Smooth muscle cell (in vitro differentiated cells): Measurements from ENCODE around the gene NEMP1. TPM values are rescaled to one million over a fixed set of nuclear protein-coding genes. Genes with fewer than 3 reads are reported as not detected.
"Not testable (repeated sequence)": the region's sequence is repeated elsewhere in the genome, so short reads cannot be mapped to it uniquely, and the experiment has no call there.

ENCODE experiments used
- DNase-seq: peaks from one replicate; lab custom pipeline; 2025; ENCODE audit not compliant: unreplicated experiment; lab: John Stamatoyannopoulos, UW
- H2AFZ ChIP-seq: fragments of 200-600 bp; sonication (generic); 2 replicates; pipeline ENCODE4 v1.6.0; 2016; ENCODE audit warnings: antibody characterized with exemption, low read depth, mild to moderate bottlenecking
- H3F3A ChIP-seq: fragments of 200-600 bp; sonication (generic); 2 replicates; pipeline ENCODE4 v1.6.0; 2017; ENCODE audit warnings: antibody characterized with exemption, low read depth
- H3K27ac ChIP-seq: fragments of 200-600 bp; sonication (generic); 2 replicates; pipeline ENCODE4 v1.5.1; 2016; ENCODE audit warnings: low read depth, mild to moderate bottlenecking
- H3K27me3 ChIP-seq: fragments of 200-600 bp; sonication (generic); 2 replicates; pipeline ENCODE4 v1.6.1; 2016; ENCODE audit warnings: low read depth, mild to moderate bottlenecking
- H3K36me3 ChIP-seq: fragments of 200-600 bp; sonication (generic); 2 replicates; pipeline ENCODE4 v1.5.1; 2016; ENCODE audit warnings: low read depth
- H3K4me1 ChIP-seq: fragments of 200-600 bp; sonication (generic); 2 replicates; pipeline ENCODE4 v1.5.1; 2016; ENCODE audit warnings: low read depth
- H3K4me2 ChIP-seq: fragments of 200-600 bp; sonication (generic); 2 replicates; pipeline ENCODE4 v1.6.0; 2016; ENCODE audit warnings: mild to moderate bottlenecking
- H3K4me3 ChIP-seq: fragments of 200-600 bp; sonication (generic); 2 replicates; pipeline ENCODE4 v1.5.1; 2016; ENCODE audit warnings: mild to moderate bottlenecking
- H3K79me2 ChIP-seq: fragments of 200-600 bp; sonication (generic); 2 replicates; pipeline ENCODE4 v1.6.0; 2016; ENCODE audit warnings: low read depth, mild to moderate bottlenecking
- H3K9ac ChIP-seq: fragments of 200-600 bp; sonication (generic); 2 replicates; pipeline ENCODE4 v1.6.0; 2016; ENCODE audit warnings: low read depth
- H3K9me3 ChIP-seq: fragments of 200-600 bp; sonication (generic); replicated peaks from 2 replicates; pipeline ENCODE4 v1.5.1; 2016; ENCODE audit warnings: low read depth
- H4K20me1 ChIP-seq: fragments of 200-600 bp; sonication (generic); 2 replicates; pipeline ENCODE4 v1.6.0; 2016; ENCODE audit warnings: low read depth
- WGBS: methylation state at CpG from one replicate; pipeline ENCODE4 v1.1.7; 2016; ENCODE audit warnings: low lambda C conversion rate; 5-methylcytosine and 5-hydroxymethylcytosine counted together
- polyA plus RNA-seq: library from polyadenylated mRNA; unstranded; fragments of >200 nt; fragmentation: Nextera tagmentation; extraction: Ambion mirVana; gene quantifications from 2 replicates; pipeline ENCODE4 v1.2.1, GENCODE V29; 2016
- total RNA-seq: library from RNA; depleted of rRNA; stranded (reverse); fragments of >200 nt; gene quantifications from 2 replicates; pipeline ENCODE4 v1.2.3, GENCODE V29; 2014
- TF ChIP-seq, protein P1 (sequence below): fragments of 200-600 bp; sonication (generic); IDR thresholded peaks from 2 replicates; pipeline ENCODE4 v1.5.1; 2017; ENCODE audit warnings: borderline replicate concordance, mild to moderate bottlenecking, antibody characterized with exemption; ENCODE audit not compliant: insufficient read depth, poor library complexity, severe bottlenecking

NEMP1 gene
- total and polyA plus RNA-seq, 2 experiments from 2014 or later: 3.2 to 8.9 TPM

- Histone ChIP-seq H3K4me1 (peaks cover 20% of the 10 kb centered on the region), H4K20me1 (peaks cover 23% of the 10 kb centered on the region), H3K9me3 (no peaks in the 10 kb centered on the region), H2AFZ (no peak overlapping the region), H3K27ac (peak overlapping the region; percentile 92), H3K4me3 (peak overlapping the region; percentile 97), H3K4me2 (peak overlapping the region; percentile 100), H3K27me3 (no peaks in the 10 kb centered on the region), H3K36me3 (no peaks in the 10 kb centered on the region), H3K9ac (no peak overlapping the region), H3K79me2 (peaks cover 33% of the 10 kb centered on the region), H3F3A (peaks cover 7% of the 10 kb centered on the region)
- no peak for DNase-seq
- WGBS: 62% methylated on average over 7 of the region's 7 CpGs
- TF ChIP-seq, protein P1, sequence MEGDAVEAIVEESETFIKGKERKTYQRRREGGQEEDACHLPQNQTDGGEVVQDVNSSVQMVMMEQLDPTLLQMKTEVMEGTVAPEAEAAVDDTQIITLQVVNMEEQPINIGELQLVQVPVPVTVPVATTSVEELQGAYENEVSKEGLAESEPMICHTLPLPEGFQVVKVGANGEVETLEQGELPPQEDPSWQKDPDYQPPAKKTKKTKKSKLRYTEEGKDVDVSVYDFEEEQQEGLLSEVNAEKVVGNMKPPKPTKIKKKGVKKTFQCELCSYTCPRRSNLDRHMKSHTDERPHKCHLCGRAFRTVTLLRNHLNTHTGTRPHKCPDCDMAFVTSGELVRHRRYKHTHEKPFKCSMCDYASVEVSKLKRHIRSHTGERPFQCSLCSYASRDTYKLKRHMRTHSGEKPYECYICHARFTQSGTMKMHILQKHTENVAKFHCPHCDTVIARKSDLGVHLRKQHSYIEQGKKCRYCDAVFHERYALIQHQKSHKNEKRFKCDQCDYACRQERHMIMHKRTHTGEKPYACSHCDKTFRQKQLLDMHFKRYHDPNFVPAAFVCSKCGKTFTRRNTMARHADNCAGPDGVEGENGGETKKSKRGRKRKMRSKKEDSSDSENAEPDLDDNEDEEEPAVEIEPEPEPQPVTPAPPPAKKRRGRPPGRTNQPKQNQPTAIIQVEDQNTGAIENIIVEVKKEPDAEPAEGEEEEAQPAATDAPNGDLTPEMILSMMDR: no peak
These were observed 48.0 kb upstream of the NEMP1 start for GRCh38 chr12:57126561-57126960.

GRCh38 chr12:57126061-57126460, 47.5 kb upstream of the NEMP1 start:
- peaks cover 7% of the 10 kb centered on the region for H3F3A ChIP-seq
- H3K9me3 ChIP-seq: no peaks in the 10 kb centered on the region
- H3K79me2 ChIP-seq: peaks cover 28% of the 10 kb centered on the region
- H3K9ac ChIP-seq: no peak overlapping the region
- 94% methylated on average over 11 of the region's 11 CpGs for WGBS
- H3K4me3 ChIP-seq: no peak overlapping the region
- no peak for DNase-seq
- peaks cover 18% of the 10 kb centered on the region for H4K20me1 ChIP-seq
- peaks cover 16% of the 10 kb centered on the region for H3K4me1 ChIP-seq
- H3K36me3 ChIP-seq: no peaks in the 10 kb centered on the region
- no peak overlapping the region for H3K27ac ChIP-seq
- TF ChIP-seq, protein P1: no peak
- H3K4me2 ChIP-seq: no peak overlapping the region
- H2AFZ ChIP-seq: no peak overlapping the region
- H3K27me3 ChIP-seq: no peaks in the 10 kb centered on the region

DNA sequence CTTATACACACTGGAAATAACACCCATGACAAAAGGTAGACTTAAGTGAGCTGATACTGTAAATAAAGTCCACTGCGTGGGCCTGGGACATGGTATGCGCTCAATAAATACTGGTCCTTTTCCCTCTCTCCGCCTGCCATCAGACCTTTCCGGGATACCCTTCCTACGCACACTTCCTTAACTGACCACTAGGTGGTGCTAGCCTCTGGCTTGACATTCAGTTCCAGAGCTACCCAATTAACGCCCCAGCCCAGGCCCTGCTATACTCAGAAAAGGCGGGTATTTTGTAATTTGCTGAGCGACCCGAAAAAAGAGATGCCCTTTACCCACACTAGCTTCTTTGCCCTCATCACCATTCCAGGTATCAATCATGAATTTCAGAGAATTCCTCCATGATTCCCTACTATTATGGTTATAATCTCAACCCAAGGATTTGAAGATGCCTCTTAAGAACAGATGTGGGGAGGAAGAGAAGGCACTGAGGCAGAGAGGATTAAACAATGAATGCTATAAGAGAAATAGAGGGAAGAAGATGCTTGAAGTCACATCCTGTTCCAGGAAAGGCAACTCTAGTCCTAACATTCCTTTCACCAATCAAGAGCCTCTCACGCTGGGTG, 45.8 kb upstream of the NEMP1 start:
- Histone ChIP-seq H3K27ac (no peak overlapping the region), H3K27me3 (no peaks in the 10 kb centered on the region), H3F3A (no peaks in the 10 kb centered on the region), H3K9ac (no peak overlapping the region), H2AFZ (no peak overlapping the region), H3K36me3 (no peaks in the 10 kb centered on the region), H4K20me1 (peaks cover 1% of the 10 kb centered on the region), H3K4me3 (no peak overlapping the region), H3K4me1 (no peaks in the 10 kb centered on the region), H3K79me2 (peaks cover 11% of the 10 kb centered on the region), H3K9me3 (no peaks in the 10 kb centered on the region), H3K4me2 (no peak overlapping the region)
- DNase-seq: peak; percentile 25
- 23% methylated on average over 10 of the region's 10 CpGs for WGBS
- TF ChIP-seq, protein P1: peak; percentile 91

GRCh38 chr12:57123813-57124212, 45.2 kb upstream of the NEMP1 start:
- no peak overlapping the region for H3K27ac ChIP-seq
- H3K79me2 ChIP-seq: peaks cover 5% of the 10 kb centered on the region
- H4K20me1 ChIP-seq: no peaks in the 10 kb centered on the region
- H3K36me3 ChIP-seq: no peaks in the 10 kb centered on the region
- no peak overlapping the region for H2AFZ ChIP-seq
- no peak overlapping the region for H3K4me2 ChIP-seq
- TF ChIP-seq, protein P1: no peak
- no peak overlapping the region for H3K4me3 ChIP-seq
- no peak overlapping the region for H3K9ac ChIP-seq
- H3F3A ChIP-seq: no peaks in the 10 kb centered on the region
- H3K9me3 ChIP-seq: no peaks in the 10 kb centered on the region
- no peaks in the 10 kb centered on the region for H3K4me1 ChIP-seq
- H3K27me3 ChIP-seq: no peaks in the 10 kb centered on the region
- DNase-seq: no peak
- 51% methylated on average over 2 of the region's 2 CpGs for WGBS

DNA sequence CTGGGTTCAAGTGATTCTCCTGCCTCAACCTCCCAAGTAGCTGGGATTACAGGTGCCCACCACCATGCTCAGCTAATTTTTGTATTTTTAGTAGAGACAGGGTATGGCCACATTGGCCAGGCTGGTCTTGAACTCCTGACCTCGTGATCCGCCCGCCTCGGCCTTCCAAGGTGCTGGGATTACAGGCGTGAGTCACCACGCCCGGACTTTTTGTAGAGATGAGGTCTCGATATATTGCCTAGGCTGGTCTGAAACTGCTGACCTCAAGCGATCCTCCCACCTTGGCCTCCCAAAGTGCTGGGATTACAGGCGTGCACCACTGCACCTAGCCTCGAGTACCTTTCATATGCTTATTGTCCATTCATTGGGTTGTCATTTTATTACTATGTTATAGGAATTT, 42.1 kb upstream of the NEMP1 start:
- H3K27me3 ChIP-seq, H2AFZ ChIP-seq, H3K27ac ChIP-seq, H4K20me1 ChIP-seq, H3K4me3 ChIP-seq, H3F3A ChIP-seq, DNase-seq, H3K4me1 ChIP-seq, H3K4me2 ChIP-seq, H3K36me3 ChIP-seq, H3K9me3 ChIP-seq, H3K9ac ChIP-seq, H3K79me2 ChIP-seq: not testable (repeated sequence)
- WGBS: 94% methylated on average over 11 of the region's 11 CpGs
